ENCODE measurements around the gene ZNF296. TPM values are rescaled to one million over a fixed set of nuclear protein-coding genes. Genes with fewer than 3 reads are reported as not detected.
A peak's percentile ranks its signal among the peaks of the same experiment; 100 is the strongest.
"Not testable (repeated sequence)": the region's sequence is repeated elsewhere in the genome, so short reads cannot be mapped to it uniquely, and the experiment has no call there.

Gene ZNF296
- 1 to 10 TPM in 2 of 4 donors, under 1 TPM in 2; 0.31 to 1.7 (median 1.1) TPM for total RNA-seq

GRCh38 chr19:45076029-45076850 is at the start of gene ZNF296:
Gene ZNF296, minus strand, starts transcription at chr19:45076478. Its CDS starts 105 bp downstream, at chr19:45076373.
- DNase-seq (ENCODE audit: low spot score) (no peak), ATAC-seq (ENCODE audit: low FRiP score) (peak; percentile 54)
- TF ChIP-seq CTCF (IDR thresholded peaks at IDR 0.05), result no peak

- DNase-seq (ENCODE audit: low spot score) (no peak), ATAC-seq (ENCODE audit: low FRiP score) (no peak)
- TF ChIP-seq CTCF (IDR thresholded peaks at IDR 0.05), result no peak
Observed at GRCh38 chr19:45125360-45125759, 49.1 kb upstream of the ZNF296 start.

GRCh38 chr19:45124021-45124420 is 47.7 kb upstream of the ZNF296 start:
- ATAC-seq (ENCODE audit: low FRiP score) (no peak), DNase-seq (ENCODE audit: low spot score) (no peak)
- no peak for TF ChIP-seq CTCF (IDR thresholded peaks at IDR 0.05)

GRCh38 chr19:45123440-45123850 is 47.2 kb upstream of the ZNF296 start:
- DNase-seq (ENCODE audit: low spot score) (no peak), ATAC-seq (ENCODE audit: low FRiP score) (no peak)
- no peak for TF ChIP-seq CTCF (IDR thresholded peaks at IDR 0.05)

GRCh38 chr19:45122832-45123231 is 46.6 kb upstream of the ZNF296 start:
- TF ChIP-seq CTCF (IDR thresholded peaks at IDR 0.05), result no peak
- DNase-seq (ENCODE audit: low spot score), result no peak
- no peak for ATAC-seq (ENCODE audit: low FRiP score)

GRCh38 chr19:45121827-45122345 is 45.6 kb upstream of the ZNF296 start:
- TF ChIP-seq CTCF (IDR thresholded peaks at IDR 0.05), result no peak
- no peak for DNase-seq (ENCODE audit: low spot score)

GRCh38 chr19:45119582-45119981 is 43.3 kb upstream of the ZNF296 start:
- no peak for TF ChIP-seq CTCF (IDR thresholded peaks at IDR 0.05)
- ATAC-seq (ENCODE audit: low FRiP score) (no peak), DNase-seq (ENCODE audit: low spot score) (no peak)

More at GRCh38 chr19:45121827-45122345, 45.6 kb upstream of the ZNF296 start:
- no peak for ATAC-seq (ENCODE audit: low FRiP score)

- ATAC-seq (ENCODE audit: low FRiP score); DNase-seq (ENCODE audit: low spot score): not testable (repeated sequence)
Observed at GRCh38 chr19:45118591-45119355, 42.5 kb upstream of the ZNF296 start.

Measured in omental fat pad (tissue), 4 donors.